ENCODE results near the gene SMTN. TPM values are rescaled to one million over a fixed set of nuclear protein-coding genes. Genes with fewer than 3 reads are reported as not detected.
A peak's percentile ranks its signal among the peaks of the same experiment; 100 is the strongest.

The SMTN gene
- total and polyA plus RNA-seq, 9 of the 15 experiments (the other 6 are each of a cell fraction or from before 2014, with no cell fraction given), result 2.5 to 41.1 (median 16.1) TPM

DNA sequence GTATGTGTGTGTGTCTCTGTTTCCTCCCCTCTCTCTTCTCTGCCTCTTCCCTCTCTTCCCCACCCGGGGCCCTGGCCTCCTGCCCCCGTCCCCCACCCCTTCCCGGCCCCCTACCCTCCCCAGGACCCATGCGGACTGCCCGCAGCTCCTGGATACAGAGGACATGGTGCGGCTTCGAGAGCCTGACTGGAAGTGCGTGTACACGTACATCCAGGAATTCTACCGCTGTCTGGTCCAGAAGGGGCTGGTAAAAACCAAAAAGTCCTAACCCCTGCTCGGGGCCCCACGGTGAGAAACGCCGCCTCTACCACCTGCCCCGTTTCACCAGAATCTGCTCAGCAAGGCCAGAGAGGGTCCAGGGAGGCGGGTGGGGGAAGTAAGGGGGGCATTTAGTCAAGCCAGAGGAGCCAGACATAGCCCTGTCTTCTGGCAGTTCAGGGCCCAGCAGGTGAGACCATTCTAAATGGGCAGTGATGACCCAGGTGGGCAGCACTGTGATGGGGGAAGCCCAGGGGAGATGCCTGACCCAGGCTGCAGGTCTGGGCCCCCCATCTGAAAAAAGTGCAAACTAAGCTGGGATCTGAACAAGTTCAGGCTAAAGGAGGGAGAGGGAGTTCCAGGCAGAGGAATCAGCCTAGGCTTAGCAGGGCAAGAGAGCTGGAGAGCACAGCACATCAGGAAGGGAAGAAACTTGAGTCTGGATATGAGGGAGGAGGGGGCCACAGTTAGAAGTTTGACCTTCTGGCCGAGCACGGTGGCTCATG is 19.8 kb downstream of the SMTN start:
- ATAC-seq, result no peak
- BruUV-seq (replicated peaks), result no TSS peak
- POLR2A ChIA-PET, result no interaction called here

DNA sequence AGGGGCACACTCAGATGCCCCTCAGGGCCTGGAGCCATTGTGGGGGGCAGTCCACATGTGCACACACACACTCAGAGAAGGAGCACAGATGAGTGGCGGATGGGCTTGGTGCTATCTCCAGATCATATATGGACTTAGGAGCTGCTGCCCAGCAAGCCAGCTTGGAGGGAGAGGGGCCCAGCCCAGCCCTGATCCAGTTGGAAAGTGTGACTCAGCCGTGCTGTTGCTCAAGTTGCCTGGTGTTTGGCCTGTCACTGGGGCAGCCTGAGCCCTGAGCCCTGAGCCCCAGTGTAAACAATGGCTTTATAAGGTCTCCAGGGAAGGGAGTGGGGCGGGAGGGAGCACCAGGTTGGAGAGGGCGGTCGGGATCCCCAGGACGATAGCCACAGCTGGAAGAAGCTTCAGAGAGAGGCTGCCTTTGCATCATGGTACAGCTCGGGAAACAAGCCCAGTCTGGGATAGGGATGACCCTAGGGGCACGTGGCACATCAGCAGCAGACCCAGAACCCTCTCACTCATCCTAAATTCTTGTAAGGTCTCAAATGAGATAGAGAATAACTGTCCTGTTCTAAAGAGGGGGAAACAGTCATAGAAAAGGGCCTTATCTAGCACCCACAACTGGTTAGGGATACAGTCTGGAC is 21.4 kb downstream of the SMTN start:
- no peaks in the 10 kb centered on the region for H3K9me3 ChIP-seq (replicated peaks; ENCODE audit: control insufficient read depth, insufficient read depth, low read depth, low read length)
- intact Hi-C loops (cut with micrococcal nuclease) (no loop called here), in situ Hi-C loops (cut with MboI) (loop anchor here (5.0 kb wide), 2 partner anchors 40 to 125 kb away; partner anchors contain the start of gene PLA2G3)
- ChIA-PET CTCF (ENCODE audit: low intra/inter-chr PET ratio) (no interaction called here), POLR2A (interaction anchor here (0.7 to 4.4 kb wide), 4 partner anchors 10 to 116 kb away, joined by 3 to 18 read pairs (median 4); no protein-coding TSS in a partner anchor)
- H3K4me2 ChIP-seq (ENCODE audit: insufficient read depth, low read length), result no peak overlapping the region
- H3K27me3 ChIP-seq (ENCODE audit: control insufficient read depth in 2 of 2, insufficient read depth in 2 of 2, low read length in 2 of 2), result no peaks in the 10 kb centered on the region
- H4K20me1 ChIP-seq (replicated peaks; ENCODE audit: control insufficient read depth, insufficient read depth, low read length), result no peaks in the 10 kb centered on the region
- H3K27ac ChIP-seq (ENCODE audit: extremely low read depth, low read depth, low read length), result peak overlapping the region; percentile 13; the same call in 1 of the 3 replicates
- H3K9me1 ChIP-seq (ENCODE audit: control insufficient read depth, insufficient read depth, low read length), result peaks cover 5% of the 10 kb centered on the region
- H3K9ac ChIP-seq (ENCODE audit: insufficient read depth in 1 of 2, low read depth in 2 of 2, low read length in 2 of 2), result no peak overlapping the region
- H3K4me1 ChIP-seq (replicated peaks in 1 of 2; ENCODE audit: control insufficient read depth in 2 of 2, insufficient read depth in 2 of 2, low read length in 2 of 2), result peaks cover 13 to 24% of the 10 kb centered on the region in 2 experiments; a peak in 4 of 5 replicates
- H2AFZ ChIP-seq (ENCODE audit: low read depth, low read length), result no peak overlapping the region
- no TSS peak for BruUV-seq (replicated peaks)
- no peak for FAIRE-seq
- H3K36me3 ChIP-seq (ENCODE audit: control insufficient read depth, insufficient read depth, low read length), result peaks cover 13% of the 10 kb centered on the region; the same call in 2 of the 3 replicates
- no peak for ATAC-seq
- DNase-seq (ENCODE audit: extremely low read depth in 1 of 4, low spot score in 3 of 4), result peak in 1 of 4 experiments; percentile 47
- WGBS (ENCODE audit: insufficient coverage, low coverage, missing lambda C conversion rate), result 48% methylated on average over 5 of the region's 8 CpGs
- H3K79me2 ChIP-seq (ENCODE audit: control insufficient read depth, insufficient read depth, low read length), result no peaks in the 10 kb centered on the region
- H3K4me3 ChIP-seq, result no peak overlapping the region
- TF ChIP-seq KDM2B (CRISPR knock-in tag; IDR thresholded peaks at IDR 0.05) (no peak), ELK1 (CRISPR knock-in tag; IDR thresholded peaks at IDR 0.05) (no peak), TRIM28 (IDR thresholded peaks at IDR 0.05) (no peak), NELFE (IDR thresholded peaks at IDR 0.05; ENCODE audit: insufficient read depth, insufficient read length) (no peak)
- TF ChIP-seq, protein P1, sequence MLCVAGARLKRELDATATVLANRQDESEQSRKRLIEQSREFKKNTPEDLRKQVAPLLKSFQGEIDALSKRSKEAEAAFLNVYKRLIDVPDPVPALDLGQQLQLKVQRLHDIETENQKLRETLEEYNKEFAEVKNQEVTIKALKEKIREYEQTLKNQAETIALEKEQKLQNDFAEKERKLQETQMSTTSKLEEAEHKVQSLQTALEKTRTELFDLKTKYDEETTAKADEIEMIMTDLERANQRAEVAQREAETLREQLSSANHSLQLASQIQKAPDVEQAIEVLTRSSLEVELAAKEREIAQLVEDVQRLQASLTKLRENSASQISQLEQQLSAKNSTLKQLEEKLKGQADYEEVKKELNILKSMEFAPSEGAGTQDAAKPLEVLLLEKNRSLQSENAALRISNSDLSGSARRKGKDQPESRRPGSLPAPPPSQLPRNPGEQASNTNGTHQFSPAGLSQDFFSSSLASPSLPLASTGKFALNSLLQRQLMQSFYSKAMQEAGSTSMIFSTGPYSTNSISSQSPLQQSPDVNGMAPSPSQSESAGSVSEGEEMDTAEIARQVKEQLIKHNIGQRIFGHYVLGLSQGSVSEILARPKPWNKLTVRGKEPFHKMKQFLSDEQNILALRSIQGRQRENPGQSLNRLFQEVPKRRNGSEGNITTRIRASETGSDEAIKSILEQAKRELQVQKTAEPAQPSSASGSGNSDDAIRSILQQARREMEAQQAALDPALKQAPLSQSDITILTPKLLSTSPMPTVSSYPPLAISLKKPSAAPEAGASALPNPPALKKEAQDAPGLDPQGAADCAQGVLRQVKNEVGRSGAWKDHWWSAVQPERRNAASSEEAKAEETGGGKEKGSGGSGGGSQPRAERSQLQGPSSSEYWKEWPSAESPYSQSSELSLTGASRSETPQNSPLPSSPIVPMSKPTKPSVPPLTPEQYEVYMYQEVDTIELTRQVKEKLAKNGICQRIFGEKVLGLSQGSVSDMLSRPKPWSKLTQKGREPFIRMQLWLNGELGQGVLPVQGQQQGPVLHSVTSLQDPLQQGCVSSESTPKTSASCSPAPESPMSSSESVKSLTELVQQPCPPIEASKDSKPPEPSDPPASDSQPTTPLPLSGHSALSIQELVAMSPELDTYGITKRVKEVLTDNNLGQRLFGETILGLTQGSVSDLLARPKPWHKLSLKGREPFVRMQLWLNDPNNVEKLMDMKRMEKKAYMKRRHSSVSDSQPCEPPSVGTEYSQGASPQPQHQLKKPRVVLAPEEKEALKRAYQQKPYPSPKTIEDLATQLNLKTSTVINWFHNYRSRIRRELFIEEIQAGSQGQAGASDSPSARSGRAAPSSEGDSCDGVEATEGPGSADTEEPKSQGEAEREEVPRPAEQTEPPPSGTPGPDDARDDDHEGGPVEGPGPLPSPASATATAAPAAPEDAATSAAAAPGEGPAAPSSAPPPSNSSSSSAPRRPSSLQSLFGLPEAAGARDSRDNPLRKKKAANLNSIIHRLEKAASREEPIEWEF (CRISPR knock-in tag; IDR thresholded peaks at IDR 0.05), result no peak

More for the DNA sequence above, 19.8 kb downstream of the SMTN start:
- no peak overlapping the region for H3K4me3 ChIP-seq
- H3K9me1 ChIP-seq (ENCODE audit: control insufficient read depth, insufficient read depth, low read length), result peaks cover 5% of the 10 kb centered on the region
- WGBS (ENCODE audit: insufficient coverage, low coverage, missing lambda C conversion rate), result 91% methylated on average over 6 of the region's 18 CpGs
- no peaks in the 10 kb centered on the region for H4K20me1 ChIP-seq (replicated peaks; ENCODE audit: control insufficient read depth, insufficient read depth, low read length)
- DNase-seq (ENCODE audit: extremely low read depth in 1 of 4, low spot score in 3 of 4), result no peak
- no peak overlapping the region for H2AFZ ChIP-seq (ENCODE audit: low read depth, low read length)
- CTCF ChIA-PET (ENCODE audit: low intra/inter-chr PET ratio), result no interaction called here
- intact Hi-C loops (cut with micrococcal nuclease), result no loop called here
- H3K9me3 ChIP-seq (replicated peaks; ENCODE audit: control insufficient read depth, insufficient read depth, low read depth, low read length), result no peaks in the 10 kb centered on the region
- peaks cover 13 to 16% of the 10 kb centered on the region in 2 experiments; a peak in 4 of 5 replicates for H3K4me1 ChIP-seq (replicated peaks in 1 of 2; ENCODE audit: control insufficient read depth in 2 of 2, insufficient read depth in 2 of 2, low read length in 2 of 2)
- in situ Hi-C loops (cut with MboI), result loop anchor here (5.0 kb wide), 2 partner anchors 41 to 126 kb away; partner anchors contain the start of gene PLA2G3
- FAIRE-seq, result no peak
- H3K9ac ChIP-seq (ENCODE audit: insufficient read depth in 1 of 2, low read depth in 2 of 2, low read length in 2 of 2), result no peak overlapping the region
- no peaks in the 10 kb centered on the region for H3K79me2 ChIP-seq (ENCODE audit: control insufficient read depth, insufficient read depth, low read length)
- H3K27ac ChIP-seq (ENCODE audit: extremely low read depth, low read depth, low read length), result no peak overlapping the region
- no peak for TF ChIP-seq ZNF175 (CRISPR knock-in tag; IDR thresholded peaks at IDR 0.05; ENCODE audit: low read depth)
- no peak for TF ChIP-seq SLC30A9 (CRISPR knock-in tag; IDR thresholded peaks at IDR 0.05)
- TF ChIP-seq YBX1 (IDR thresholded peaks at IDR 0.05), result no peak
- no peak for TF ChIP-seq ZNF253 (CRISPR knock-in tag; conservative IDR thresholded peaks at IDR 0.05)
- TF ChIP-seq ESRRA (IDR thresholded peaks at IDR 0.05; ENCODE audit: borderline replicate concordance, low read depth), result no peak
- TF ChIP-seq ZNF444 (CRISPR knock-in tag; IDR thresholded peaks at IDR 0.05), result no peak
- no peaks in the 10 kb centered on the region for H3K27me3 ChIP-seq (ENCODE audit: control insufficient read depth in 2 of 2, insufficient read depth in 2 of 2, low read length in 2 of 2)
- no peak overlapping the region for H3K4me2 ChIP-seq (ENCODE audit: insufficient read depth, low read length)
- H3K36me3 ChIP-seq (ENCODE audit: control insufficient read depth, insufficient read depth, low read length), result peaks cover 25% of the 10 kb centered on the region; the same call in 2 of the 3 replicates

Measured in K562 (cell line).